Astrocyte of the cerebellum (primary cell): ENCODE measurements around the gene PLCH1.
"Not testable (repeated sequence)": the region's sequence is repeated elsewhere in the genome, so short reads cannot be mapped to it uniquely, and the experiment has no call there.

Experiments used
- DNase-seq: peaks from one replicate; pipeline ENCODE4 v3.0.0-alpha.2; 2011; ENCODE audit warnings: low read depth
- H3K4me3 ChIP-seq: 2 replicates; pipeline ENCODE4 v1.5.1; 2011; ENCODE audit warnings: mild to moderate bottlenecking, low read depth, low read length, moderate library complexity
- in situ Hi-C: cut with HindIII; loops from 2 replicates; pipeline ENCODE4 v1.10.0; 2017; ENCODE audit warnings: low sequenced_read_pairs
- TF ChIP-seq, protein P1 (sequence below): IDR thresholded peaks from 2 replicates; pipeline ENCODE4 v1.5.1; 2012; ENCODE audit warnings: low read length, low read depth, moderate library complexity, mild to moderate bottlenecking; ENCODE audit errors: missing control alignments

PLCH1 gene

GRCh38 chr3:155635056-155635455 lies 109.8 kb downstream of the PLCH1 start:
- no peak overlapping the region for H3K4me3 ChIP-seq
- in situ Hi-C loops: no loop called here
- TF ChIP-seq, protein P1, sequence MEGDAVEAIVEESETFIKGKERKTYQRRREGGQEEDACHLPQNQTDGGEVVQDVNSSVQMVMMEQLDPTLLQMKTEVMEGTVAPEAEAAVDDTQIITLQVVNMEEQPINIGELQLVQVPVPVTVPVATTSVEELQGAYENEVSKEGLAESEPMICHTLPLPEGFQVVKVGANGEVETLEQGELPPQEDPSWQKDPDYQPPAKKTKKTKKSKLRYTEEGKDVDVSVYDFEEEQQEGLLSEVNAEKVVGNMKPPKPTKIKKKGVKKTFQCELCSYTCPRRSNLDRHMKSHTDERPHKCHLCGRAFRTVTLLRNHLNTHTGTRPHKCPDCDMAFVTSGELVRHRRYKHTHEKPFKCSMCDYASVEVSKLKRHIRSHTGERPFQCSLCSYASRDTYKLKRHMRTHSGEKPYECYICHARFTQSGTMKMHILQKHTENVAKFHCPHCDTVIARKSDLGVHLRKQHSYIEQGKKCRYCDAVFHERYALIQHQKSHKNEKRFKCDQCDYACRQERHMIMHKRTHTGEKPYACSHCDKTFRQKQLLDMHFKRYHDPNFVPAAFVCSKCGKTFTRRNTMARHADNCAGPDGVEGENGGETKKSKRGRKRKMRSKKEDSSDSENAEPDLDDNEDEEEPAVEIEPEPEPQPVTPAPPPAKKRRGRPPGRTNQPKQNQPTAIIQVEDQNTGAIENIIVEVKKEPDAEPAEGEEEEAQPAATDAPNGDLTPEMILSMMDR: no peak
- no peak for DNase-seq

DNA sequence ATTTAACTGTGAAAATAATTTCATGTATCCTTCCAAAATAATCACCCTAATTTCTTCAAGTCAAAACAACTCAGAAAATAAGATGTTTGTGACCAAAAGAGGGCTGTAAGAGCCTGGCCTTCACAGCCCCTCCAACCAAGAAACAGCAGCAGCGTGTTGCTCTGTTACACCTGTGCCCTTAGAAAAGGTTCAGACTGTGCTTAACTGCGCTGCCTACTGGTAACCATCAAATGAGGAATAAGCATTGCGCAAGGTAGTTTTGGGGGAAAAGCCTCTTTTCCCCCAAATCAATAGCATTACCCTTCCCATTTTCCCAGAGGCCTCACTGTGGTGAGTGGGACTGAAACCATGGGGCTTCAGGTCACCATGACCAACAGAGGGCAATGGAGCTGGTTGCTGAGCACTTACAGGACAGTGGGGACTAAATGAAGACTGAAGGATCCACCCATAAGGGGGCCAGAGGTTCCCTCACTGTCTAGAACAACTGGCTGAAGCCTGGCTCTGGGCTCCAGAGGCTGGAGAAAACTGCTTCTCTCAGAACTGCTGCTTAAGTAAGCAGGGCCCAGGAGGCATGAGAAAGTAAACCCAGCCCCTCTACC lies 110.7 kb downstream of the PLCH1 start:
- no peak for DNase-seq
- TF ChIP-seq, protein P1: no peak

GRCh38 chr3:155631323-155632019 lies 113.4 kb downstream of the PLCH1 start:
- no peak for DNase-seq
- H3K4me3 ChIP-seq: no peak overlapping the region
- TF ChIP-seq, protein P1: no peak
- in situ Hi-C loops: no loop called here

More for the DNA sequence above, 110.7 kb downstream of the PLCH1 start:
- H3K4me3 ChIP-seq: no peak overlapping the region
- in situ Hi-C loops: no loop called here

- TF ChIP-seq, protein P1: no peak
- in situ Hi-C loops: no loop called here
- no peak for DNase-seq
- H3K4me3 ChIP-seq: no peak overlapping the region
These were observed 115.3 kb downstream of the PLCH1 start for GRCh38 chr3:155629556-155629955.

GRCh38 chr3:155629056-155629455 lies 115.8 kb downstream of the PLCH1 start:
- H3K4me3 ChIP-seq: no peak overlapping the region
- DNase-seq: no peak
- in situ Hi-C loops: no loop called here
- TF ChIP-seq, protein P1: no peak

DNA sequence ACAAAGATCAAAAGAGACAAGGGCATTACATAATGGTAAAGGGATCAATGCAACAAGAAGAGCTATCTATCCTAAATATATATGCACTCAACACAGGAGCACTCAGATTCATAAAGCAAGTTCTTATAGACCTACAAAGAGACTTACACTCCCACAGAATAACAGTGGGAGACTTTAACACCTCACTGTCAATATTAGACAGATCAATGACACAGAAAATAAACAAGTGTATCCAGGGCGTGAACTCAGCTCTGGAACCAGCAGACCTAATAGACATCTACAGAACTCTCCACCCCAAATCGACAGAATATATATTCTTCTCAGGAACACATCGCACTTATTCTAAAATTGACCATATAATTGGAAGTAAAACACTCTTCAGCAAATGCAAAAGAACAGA lies 122.2 kb downstream of the PLCH1 start:
- DNase-seq, in situ Hi-C loops, H3K4me3 ChIP-seq: not testable (repeated sequence)

DNA sequence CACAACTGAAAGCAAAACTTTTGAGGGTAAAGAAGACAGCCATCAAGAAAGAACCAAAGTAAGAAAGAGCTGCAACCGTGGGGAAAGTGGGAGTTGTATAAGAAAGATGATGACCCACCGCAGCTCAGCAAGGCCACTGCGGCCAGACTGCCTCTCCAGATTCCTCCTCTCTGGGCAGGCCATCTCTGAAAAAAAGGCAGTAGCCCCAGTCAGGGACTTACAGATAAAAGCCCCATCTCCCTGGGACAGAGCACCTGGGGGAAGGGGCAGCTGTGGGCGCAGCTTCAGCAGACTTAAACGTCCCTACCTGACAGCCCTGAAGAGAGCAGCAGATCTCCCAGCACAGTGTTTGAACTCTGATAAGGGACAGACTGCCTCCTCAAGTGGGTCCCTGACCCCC lies 124.3 kb downstream of the PLCH1 start:
- in situ Hi-C loops, H3K4me3 ChIP-seq, DNase-seq: not testable (repeated sequence)
